SJSA1 (cell line): Measurements from ENCODE around the gene SRR. TPM values are rescaled to one million over a fixed set of nuclear protein-coding genes. Genes with fewer than 3 reads are reported as not detected.

Source experiments
- DNase-seq, 2 experiments: peaks; one replicate each; pipeline ENCODE4 v3.0.0-alpha.2; 2015 to 2020; ENCODE audit warnings: low spot score in 2 of 2, low read depth in 1 of 2
- H3K27ac ChIP-seq: fragments of 250-450 bp; sonication (Bioruptor Pico); 2 replicates; pipeline ENCODE4 v1.5.1; 2020; ENCODE audit warnings: mild to moderate bottlenecking, moderate library complexity
- H3K27me3 ChIP-seq: fragments of 250-450 bp; sonication (Bioruptor Pico); replicated peaks from 2 replicates; pipeline ENCODE4 v1.5.1; 2020; ENCODE audit warnings: mild to moderate bottlenecking, moderate library complexity
- H3K36me3 ChIP-seq: fragments of 250-450 bp; sonication (Bioruptor Pico); 2 replicates; pipeline ENCODE4 v1.5.1; 2020; ENCODE audit warnings: mild to moderate bottlenecking
- H3K4me1 ChIP-seq: fragments of 250-450 bp; sonication (Bioruptor Pico); replicated peaks from 2 replicates; pipeline ENCODE4 v1.6.1; 2021; ENCODE audit warnings: mild to moderate bottlenecking
- H3K4me3 ChIP-seq: fragments of 250-450 bp; sonication (Bioruptor Pico); 2 replicates; pipeline ENCODE4 v1.5.1; 2020; ENCODE audit warnings: mild to moderate bottlenecking
- H3K9me3 ChIP-seq: fragments of 250-450 bp; sonication (Bioruptor Pico); replicated peaks from 2 replicates; pipeline ENCODE4 v1.5.1; 2020; ENCODE audit warnings: mild to moderate bottlenecking
- total RNA-seq: library from RNA; depleted of rRNA; stranded (reverse); fragments of >200 nt; shearing (Covaris generic); gene quantifications from 2 replicates; pipeline ENCODE4 v1.2.3, GENCODE V29; 2014

The SRR gene
- total RNA-seq, 1 experiment from 2014 or later: 32.3 TPM

DNA sequence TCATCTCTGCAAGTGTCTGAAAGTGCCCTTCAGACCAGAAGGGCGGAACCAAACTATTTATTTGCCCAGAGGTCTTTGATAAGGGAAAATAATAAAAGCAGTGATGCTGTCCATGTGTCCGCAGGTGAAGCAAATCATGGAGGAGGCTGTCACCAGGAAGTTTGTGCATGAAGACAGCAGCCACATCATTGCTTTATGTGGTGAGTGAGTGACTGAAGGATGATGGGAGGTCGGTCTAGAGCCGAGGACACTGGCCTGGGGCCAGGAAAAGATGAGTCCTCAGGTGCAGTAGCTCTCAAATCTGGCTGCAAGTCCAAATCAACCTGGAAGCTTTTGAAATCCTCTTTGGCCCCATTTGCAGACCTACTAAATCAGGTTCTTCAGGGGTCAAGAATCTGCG, 39.7 kb downstream of the SRR start:
- Histone ChIP-seq H3K27me3 (no peaks in the 10 kb centered on the region), H3K27ac (no peak overlapping the region), H3K36me3 (no peaks in the 10 kb centered on the region), H3K4me1 (no peaks in the 10 kb centered on the region), H3K9me3 (no peaks in the 10 kb centered on the region), H3K4me3 (no peak overlapping the region)
- no peak for DNase-seq

DNA sequence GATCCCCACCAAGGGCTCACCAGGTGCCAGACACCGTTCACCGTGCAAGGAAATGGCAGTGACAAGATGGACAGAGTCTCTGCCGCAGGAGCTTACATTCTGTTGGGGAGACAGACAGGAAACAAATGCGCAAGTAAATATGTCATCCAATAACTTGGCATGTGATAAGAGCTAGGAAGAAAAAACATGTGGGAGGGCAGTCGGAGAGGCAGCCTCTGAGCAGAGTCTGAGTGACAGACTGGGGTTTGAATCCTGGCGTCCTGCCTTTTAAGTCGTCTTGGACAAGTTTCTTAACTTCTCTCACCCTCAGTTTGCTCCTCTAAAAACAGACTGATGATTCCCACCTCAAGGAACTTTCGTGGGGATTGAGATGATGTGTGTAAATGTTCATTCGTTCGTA, 40.8 kb downstream of the SRR start:
- no peak for DNase-seq
- no peak overlapping the region for H3K27ac ChIP-seq
- H3K4me3 ChIP-seq: no peak overlapping the region
- no peaks in the 10 kb centered on the region for H3K9me3 ChIP-seq
- H3K27me3 ChIP-seq: no peaks in the 10 kb centered on the region
- H3K36me3 ChIP-seq: no peaks in the 10 kb centered on the region
- H3K4me1 ChIP-seq: no peaks in the 10 kb centered on the region

DNA sequence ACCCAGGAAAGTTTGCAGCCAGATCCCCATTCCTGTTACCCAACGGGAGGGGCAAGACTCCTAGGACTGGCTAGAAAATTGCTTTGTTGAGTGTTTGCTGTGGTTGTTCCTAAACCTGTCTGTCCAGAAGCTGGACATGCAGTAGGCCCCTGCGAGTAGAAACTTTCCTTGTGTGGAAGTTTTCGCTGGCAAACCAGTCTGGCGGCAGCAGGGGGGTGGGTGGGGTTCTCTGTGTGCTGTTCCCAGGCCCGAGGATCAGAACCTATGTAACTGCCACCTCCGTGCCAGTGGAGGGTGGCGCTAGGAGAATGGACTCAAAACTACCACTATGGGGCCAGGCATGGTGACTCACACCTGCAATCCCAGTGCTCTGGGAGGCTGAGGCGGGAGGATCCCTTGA, 42.7 kb downstream of the SRR start:
- no peak for DNase-seq
- H3K27me3 ChIP-seq: no peaks in the 10 kb centered on the region
- no peaks in the 10 kb centered on the region for H3K36me3 ChIP-seq
- H3K4me1 ChIP-seq: no peaks in the 10 kb centered on the region
- H3K4me3 ChIP-seq: no peak overlapping the region
- H3K27ac ChIP-seq: no peak overlapping the region
- no peaks in the 10 kb centered on the region for H3K9me3 ChIP-seq

DNA sequence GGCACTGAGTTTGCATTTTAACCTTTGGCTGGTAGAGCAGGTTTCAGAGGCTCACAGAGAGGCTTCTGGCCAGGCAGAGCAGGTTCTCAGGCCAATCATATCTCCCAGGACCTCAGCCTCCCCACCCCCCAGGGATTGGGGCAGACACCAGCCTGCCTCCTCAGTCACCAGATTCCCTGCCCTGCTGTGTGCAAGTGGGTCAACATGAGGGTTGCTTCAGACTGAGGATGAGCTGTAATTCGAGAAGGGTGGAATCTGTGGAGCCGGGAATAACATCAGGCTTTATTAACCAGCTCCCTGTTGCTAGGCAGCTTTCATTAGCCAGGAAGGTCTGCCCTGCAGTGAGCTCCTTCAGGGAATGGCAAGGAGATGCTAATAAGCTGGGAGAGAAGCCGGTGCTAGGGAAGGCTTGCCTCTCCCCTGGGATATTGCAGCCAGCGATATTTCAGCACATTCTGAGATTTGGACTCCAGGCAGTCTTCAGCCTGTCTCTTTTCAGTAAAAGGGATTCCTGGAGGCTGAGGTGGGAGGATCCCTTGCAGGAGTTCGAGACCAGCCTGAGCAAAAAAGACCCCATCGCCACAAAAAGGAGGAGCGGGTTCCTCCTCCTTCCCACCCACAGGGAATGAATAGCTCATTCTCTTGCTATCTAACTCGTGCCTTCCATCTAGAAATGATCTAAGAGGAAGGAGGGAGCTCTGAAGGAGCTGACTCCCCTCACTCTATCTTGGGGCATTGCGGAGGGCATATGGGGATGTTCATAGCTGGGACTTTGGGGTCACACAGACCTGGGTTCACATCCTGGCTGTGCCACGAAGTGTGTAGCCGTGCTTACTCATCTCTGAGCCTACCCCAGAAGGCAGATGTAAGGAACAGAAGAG, 44.3 kb downstream of the SRR start:
- Histone ChIP-seq H3K36me3 (no peaks in the 10 kb centered on the region), H3K9me3 (no peaks in the 10 kb centered on the region), H3K27me3 (no peaks in the 10 kb centered on the region), H3K4me3 (no peak overlapping the region), H3K4me1 (no peaks in the 10 kb centered on the region), H3K27ac (no peak overlapping the region)
- DNase-seq: no peak

DNA sequence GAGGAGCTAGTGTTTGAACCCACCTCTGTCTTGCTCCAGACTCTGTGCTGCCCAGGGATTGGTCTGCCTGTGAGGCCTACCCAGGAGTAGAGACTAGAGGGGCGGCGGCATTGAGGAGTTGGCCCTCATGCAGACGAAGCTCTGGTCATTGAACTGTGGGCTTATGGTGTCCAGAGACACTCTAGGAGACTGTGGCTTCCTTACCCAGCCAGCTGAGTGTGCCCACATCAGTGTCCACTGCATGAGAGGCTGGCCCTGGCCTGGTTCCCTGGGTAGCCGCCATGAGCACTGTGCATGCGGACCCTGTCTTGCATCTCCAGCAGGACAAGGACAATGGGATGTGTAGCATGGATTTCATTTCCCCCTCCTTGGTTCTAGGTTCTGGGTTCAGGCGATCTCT, 47.5 kb downstream of the SRR start:
- Histone ChIP-seq H3K4me3 (no peak overlapping the region), H3K36me3 (no peaks in the 10 kb centered on the region), H3K27ac (no peak overlapping the region), H3K4me1 (no peaks in the 10 kb centered on the region), H3K27me3 (no peaks in the 10 kb centered on the region), H3K9me3 (no peaks in the 10 kb centered on the region)
- no peak for DNase-seq

DNA sequence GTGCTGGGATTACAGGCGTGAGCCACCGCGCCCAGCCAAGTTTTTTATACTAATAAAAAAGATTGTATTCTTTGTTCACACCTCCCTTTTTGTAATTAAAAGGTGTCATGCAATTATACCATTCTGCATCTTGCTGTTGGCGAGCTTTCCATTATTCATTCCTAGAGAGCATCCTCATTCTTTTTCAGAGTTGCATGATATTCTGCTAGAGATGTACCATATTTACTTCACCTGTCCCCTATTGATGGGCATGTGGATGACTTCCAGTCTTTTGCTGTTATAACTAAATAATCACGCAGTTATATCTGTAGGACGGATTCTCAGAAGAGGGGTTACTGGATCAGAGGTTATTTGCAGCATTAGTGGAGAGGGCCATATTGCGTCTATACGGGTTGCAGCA, 50.6 kb downstream of the SRR start:
- no peak for DNase-seq
- H3K9me3 ChIP-seq: no peaks in the 10 kb centered on the region
- no peaks in the 10 kb centered on the region for H3K27me3 ChIP-seq
- no peak overlapping the region for H3K4me3 ChIP-seq
- H3K4me1 ChIP-seq: peaks cover 5% of the 10 kb centered on the region
- H3K27ac ChIP-seq: no peak overlapping the region
- no peaks in the 10 kb centered on the region; the same call in 1 of the 2 replicates for H3K36me3 ChIP-seq

DNA sequence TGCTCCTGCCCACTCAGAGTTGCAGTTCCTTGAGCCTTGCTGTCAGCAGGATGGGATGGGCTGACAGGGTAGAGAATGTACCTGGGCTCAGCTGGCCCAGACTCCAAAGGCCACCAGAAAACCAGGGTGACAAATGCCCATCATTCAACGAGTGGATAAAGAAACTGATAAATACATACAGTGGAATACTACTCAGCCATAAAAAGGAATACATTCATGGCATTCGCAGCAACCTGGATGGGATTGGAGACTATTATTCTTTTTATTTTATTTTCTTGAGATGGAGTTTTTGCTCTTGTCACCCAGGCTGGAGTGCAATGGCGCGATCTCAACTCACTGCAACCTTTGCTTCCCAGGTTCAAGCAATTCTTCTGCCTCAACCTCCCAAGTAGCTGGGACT, 53.5 kb downstream of the SRR start:
- no peak for DNase-seq
- no peaks in the 10 kb centered on the region for H3K27me3 ChIP-seq
- H3K36me3 ChIP-seq: no peaks in the 10 kb centered on the region; the same call in 1 of the 2 replicates
- no peak overlapping the region for H3K27ac ChIP-seq
- H3K4me1 ChIP-seq: peaks cover 12% of the 10 kb centered on the region
- no peak overlapping the region for H3K4me3 ChIP-seq
- H3K9me3 ChIP-seq: no peaks in the 10 kb centered on the region

DNA sequence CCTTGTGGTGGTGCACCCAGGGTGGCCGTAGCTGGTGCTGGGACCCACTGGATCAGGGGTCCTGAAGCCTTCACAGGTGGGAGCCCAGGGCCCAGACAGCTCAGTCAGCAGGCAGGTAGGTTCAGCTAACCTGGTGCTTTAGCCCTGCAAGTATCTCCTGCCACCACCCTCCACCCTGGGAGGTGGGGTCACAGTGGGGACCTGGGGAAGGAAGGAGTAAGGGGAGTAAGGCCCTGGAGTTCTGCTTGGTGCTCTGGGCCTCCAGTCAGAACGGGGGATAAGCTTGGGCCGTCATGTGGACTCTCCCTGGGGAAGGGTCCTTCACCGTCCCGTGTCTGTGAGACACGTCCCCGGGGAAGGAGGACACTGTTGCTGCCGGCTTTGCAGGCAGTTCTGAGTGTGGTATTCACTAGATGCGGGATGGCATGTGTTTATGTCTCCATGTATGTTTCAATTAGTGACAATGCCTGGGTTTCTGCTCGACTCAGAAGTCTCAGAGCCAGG, 54.2 kb downstream of the SRR start:
- H3K27me3 ChIP-seq: no peaks in the 10 kb centered on the region
- peaks cover 12% of the 10 kb centered on the region for H3K4me1 ChIP-seq
- no peaks in the 10 kb centered on the region for H3K9me3 ChIP-seq
- DNase-seq: no peak
- H3K27ac ChIP-seq: no peak overlapping the region
- no peak overlapping the region for H3K4me3 ChIP-seq
- no peaks in the 10 kb centered on the region; the same call in 1 of the 2 replicates for H3K36me3 ChIP-seq

DNA sequence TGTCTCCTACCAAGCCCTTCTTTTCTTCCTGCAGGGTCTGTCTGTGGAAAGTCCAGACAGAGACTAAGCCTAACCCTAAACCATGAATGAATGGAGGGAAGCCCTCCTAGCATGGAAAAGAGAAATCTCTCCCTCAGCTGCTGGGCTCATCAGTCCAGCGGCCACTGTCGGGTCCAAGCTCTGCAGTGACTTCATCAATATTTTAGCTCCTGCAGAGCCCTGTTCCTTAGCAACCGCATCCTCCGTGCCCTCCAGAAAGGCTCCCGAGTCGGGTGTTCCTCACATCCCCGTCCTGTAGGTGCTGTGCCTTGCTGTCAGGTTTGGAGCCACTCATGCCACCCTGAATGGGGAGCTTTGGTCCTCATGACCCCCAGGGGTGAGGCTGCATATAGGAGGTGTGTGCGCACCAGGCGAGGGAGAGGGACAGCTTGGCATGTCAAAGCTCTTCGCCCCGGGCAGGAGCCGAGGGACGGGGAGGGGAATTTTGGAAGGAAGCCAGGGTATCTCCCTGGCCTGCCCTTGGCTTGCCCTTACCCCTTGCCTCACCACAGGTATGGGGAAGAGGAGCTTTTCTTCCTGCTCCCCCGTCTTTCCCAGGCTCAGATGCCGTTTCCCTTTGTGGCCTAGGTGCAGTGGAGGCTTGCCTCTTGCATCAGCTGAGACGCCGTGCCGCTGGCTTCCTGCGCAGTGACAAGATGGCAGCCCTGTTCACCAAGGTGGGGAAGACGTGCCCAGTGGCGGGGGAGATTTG, 57.4 kb downstream of the SRR start:
- Histone ChIP-seq H3K4me3 (no peak overlapping the region), H3K4me1 (peaks cover 12% of the 10 kb centered on the region), H3K27ac (no peak overlapping the region), H3K9me3 (no peaks in the 10 kb centered on the region), H3K27me3 (no peaks in the 10 kb centered on the region), H3K36me3 (no peaks in the 10 kb centered on the region; the same call in 1 of the 2 replicates)
- DNase-seq: no peak

DNA sequence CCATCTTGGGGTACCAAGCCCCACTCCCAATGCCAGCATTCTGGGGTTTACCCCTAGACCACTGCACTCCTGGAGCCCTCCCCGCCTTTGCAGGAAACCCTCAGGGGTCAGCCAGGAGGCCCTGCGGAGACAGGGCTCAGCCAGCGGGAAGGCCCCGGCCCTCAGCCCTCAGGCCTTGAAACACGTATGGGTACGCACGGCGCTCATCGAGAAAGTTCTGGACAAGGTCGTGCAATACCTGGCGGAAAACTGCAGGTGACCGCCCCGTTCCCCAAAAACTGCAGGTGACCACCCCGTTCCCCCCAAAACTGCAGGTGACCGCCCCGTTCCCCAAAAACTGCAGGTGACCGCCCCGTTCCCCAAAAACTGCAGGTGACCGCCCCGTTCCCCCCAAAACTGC, 58.3 kb downstream of the SRR start:
- Histone ChIP-seq H3K27ac (no peak overlapping the region), H3K27me3 (no peaks in the 10 kb centered on the region), H3K4me1 (peaks cover 12% of the 10 kb centered on the region)

DNA sequence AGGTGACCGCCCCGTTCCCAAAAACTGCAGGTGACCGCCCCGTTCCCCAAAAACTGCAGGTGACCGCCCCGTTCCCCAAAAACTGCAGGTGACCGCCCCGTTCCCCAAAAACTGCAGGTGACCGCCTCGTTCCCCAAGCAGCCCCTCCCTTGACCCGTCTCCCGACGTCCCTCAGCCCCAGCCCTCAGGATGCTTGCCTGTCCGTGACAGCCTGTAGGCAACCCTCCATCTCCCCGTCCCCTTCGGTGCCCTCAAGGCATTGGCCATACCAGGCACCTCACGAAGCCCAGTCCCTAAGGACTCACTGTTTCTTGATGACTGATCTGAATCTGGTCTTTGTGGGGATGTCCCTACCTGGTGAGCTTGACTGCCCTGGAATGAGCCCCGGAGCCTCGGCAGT, 58.7 kb downstream of the SRR start:
- Histone ChIP-seq H3K4me3 (no peak overlapping the region), H3K4me1 (peaks cover 12% of the 10 kb centered on the region), H3K27ac (no peak overlapping the region), H3K9me3 (no peaks in the 10 kb centered on the region), H3K36me3 (no peaks in the 10 kb centered on the region; the same call in 1 of the 2 replicates), H3K27me3 (no peaks in the 10 kb centered on the region)
- no peak for DNase-seq

More for the DNA sequence above, 58.3 kb downstream of the SRR start:
- DNase-seq: no peak
- Histone ChIP-seq H3K36me3 (no peaks in the 10 kb centered on the region; the same call in 1 of the 2 replicates), H3K9me3 (no peaks in the 10 kb centered on the region), H3K4me3 (no peak overlapping the region)

DNA sequence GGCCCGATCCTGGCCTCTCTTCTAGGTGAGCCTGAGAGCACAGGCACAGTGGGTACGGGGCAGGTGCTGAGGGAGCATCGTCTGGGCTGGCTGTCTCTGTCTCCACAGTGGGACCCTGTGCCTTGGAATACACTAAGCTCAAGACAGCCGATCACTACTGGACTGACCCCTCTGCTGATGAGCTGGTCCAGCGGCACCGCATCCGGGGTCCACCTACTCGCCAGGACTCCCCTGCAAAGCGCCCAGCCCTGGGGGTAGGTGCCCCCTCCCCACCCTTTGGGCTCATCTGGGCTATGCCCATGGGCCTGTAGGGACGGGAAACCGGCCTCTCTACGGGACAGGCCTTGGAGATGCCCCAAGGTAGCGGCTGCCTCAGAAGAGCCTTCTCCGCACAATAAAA, 59.1 kb downstream of the SRR start:
- Histone ChIP-seq H3K36me3 (no peaks in the 10 kb centered on the region), H3K27ac (no peak overlapping the region), H3K4me3 (no peak overlapping the region), H3K9me3 (no peaks in the 10 kb centered on the region), H3K4me1 (peaks cover 12% of the 10 kb centered on the region), H3K27me3 (no peaks in the 10 kb centered on the region)
- DNase-seq: no peak

DNA sequence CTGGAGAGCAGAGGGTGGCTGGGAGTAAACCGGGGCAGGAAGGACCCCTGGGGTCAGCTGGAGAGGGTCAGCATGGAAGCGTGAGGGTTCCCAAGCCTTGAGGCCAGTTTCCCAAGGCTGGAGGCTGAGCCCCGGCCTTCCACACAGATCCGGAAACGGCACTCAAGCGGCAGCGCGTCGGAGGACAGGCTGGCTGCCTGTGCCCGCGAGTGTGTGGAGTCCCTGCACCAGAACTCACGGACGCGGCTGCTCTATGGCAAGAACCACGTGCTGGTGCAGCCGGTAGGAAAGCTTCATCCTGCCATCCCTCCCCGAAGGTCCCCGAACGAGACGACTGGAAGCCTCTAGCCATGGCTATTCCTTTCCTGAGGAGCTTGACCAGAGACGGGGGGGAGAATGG, 59.6 kb downstream of the SRR start:
- H3K9me3 ChIP-seq: no peaks in the 10 kb centered on the region
- no peaks in the 10 kb centered on the region for H3K27me3 ChIP-seq
- H3K27ac ChIP-seq: no peak overlapping the region
- DNase-seq: no peak
- peaks cover 12% of the 10 kb centered on the region for H3K4me1 ChIP-seq
- no peaks in the 10 kb centered on the region for H3K36me3 ChIP-seq
- H3K4me3 ChIP-seq: no peak overlapping the region
